Measurements from ENCODE around the gene GINS2.
A peak's percentile ranks its signal among the peaks of the same experiment; 100 is the strongest.

Gene GINS2

DNA sequence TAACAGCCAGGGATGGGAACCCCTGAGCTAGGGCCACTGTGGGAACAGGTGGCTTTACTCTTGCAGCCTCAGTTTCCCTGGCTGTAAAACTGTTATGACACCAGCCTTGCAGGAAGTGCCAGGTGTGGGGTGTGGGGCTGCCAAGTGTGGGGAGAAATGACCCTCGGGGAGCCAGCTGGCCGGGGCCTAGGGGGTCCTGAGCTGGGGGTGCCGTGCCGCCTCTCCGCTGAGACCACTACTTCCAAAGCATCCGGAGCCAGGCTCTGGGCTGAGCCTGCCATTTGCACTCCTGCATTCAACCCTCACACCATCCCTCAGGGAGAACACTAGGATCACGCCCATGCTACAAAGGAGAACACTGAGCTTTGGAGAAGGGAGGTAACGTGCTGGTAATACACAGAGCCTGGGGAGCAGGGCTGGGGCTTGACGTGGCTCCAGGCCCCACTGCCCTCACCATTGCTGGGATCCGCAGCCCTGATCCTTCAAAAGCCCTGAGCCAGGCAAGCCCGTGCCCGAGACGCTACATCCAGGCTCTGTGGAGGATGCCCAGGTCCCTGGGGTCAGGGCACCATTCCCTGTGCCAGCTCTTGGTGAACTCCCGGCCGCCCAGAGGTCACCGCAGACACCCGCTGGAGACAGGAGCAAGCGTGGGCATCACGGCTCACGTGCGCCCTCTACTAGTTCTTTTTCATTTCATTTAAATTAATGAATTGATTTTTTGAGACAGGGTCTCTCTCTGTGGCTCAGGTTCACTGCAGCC is 28.8 kb upstream of the GINS2 start:
- peak; percentile 47 for DNase-seq (ENCODE audit: low read depth)
- no peak overlapping the region for H3K4me3 ChIP-seq (ENCODE audit: low read length)
- TF ChIP-seq CTCF (conservative IDR thresholded peaks at IDR 0.05; ENCODE audit: low read length): peak; percentile 63

GRCh38 chr16:85716680-85717038 is 27.9 kb upstream of the GINS2 start:
- no peak for DNase-seq (ENCODE audit: low read depth)
- no peak overlapping the region for H3K4me3 ChIP-seq (ENCODE audit: low read length)
- TF ChIP-seq CTCF (conservative IDR thresholded peaks at IDR 0.05; ENCODE audit: low read length): no peak

DNA sequence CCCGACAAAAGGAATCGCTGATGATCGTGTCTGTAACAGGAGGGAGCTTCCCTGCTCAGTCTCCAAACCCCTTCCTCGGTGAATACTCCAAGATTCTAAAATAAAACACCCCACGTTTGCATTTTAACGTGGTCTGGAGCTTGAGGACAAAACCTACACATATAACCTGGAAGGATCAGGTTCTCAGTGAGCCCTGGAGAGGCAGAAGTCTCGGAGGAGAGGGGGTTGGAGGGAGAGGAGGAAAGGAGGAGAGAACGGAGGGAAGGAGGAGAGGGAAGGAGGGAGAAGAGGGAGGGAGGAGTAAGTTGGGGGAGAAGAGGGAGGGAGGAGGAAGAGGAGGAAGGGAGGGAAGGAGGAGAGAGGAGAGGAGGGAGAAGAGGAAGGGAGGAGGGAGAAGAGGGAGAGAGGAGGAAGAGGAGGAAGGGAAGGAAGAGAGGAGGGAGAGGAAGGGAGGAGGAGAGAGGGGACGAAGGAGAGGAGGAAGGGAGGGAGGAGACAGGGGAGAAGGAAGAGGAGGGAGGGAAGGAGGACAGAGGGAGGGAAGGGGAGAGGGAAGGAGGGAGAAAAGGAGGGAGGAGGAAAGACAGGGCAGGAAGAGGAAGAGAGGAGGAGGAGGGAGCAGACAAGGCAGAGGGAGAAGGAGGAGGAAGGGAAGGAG is 27.4 kb upstream of the GINS2 start:
- TF ChIP-seq CTCF (conservative IDR thresholded peaks at IDR 0.05; ENCODE audit: low read length): no peak
- no peak for DNase-seq (ENCODE audit: low read depth)
- no peak overlapping the region for H3K4me3 ChIP-seq (ENCODE audit: low read length)

DNA sequence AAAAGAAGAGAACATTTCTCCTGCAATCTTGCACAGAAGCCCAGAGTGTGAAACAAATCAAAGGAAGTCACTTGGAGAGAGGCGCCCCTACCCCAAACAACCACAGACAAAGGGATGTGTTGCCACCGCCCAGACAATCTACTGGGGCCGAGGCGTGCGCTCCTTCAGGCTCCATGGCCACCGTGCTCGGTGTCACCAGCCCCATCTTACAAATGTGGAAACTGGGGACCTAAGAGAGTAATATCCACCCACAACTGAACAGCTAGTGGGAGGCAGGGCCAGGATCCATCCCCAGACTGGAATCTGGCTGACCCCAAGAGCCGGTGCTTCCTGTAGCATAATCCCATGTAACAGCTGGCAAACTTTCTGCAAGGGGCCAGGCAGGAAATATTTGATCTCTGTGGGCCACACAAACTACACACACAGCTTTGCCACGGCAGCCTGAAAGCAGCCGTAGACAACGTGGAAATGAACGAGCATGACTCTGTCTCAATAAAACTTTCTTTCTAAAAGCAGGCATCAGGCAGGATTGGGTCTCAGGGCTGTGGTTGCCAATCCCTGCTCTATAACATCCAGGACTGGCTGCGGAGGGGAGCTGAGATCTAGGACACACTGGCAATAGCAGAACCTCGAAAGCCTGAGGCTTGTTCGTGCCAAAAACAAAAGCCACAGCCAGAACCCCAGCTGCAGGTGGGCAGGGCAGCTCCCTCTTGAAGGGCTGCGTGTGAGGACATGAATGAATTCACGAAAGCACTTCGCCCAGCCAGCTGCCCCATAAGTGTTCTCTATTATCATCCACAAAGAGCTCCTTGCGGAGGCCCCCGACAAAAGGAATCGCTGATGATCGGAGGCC is 26.6 kb upstream of the GINS2 start:
- no peak for TF ChIP-seq CTCF (conservative IDR thresholded peaks at IDR 0.05; ENCODE audit: low read length)
- H3K4me3 ChIP-seq (ENCODE audit: low read length): no peak overlapping the region
- DNase-seq (ENCODE audit: low read depth): no peak

DNA sequence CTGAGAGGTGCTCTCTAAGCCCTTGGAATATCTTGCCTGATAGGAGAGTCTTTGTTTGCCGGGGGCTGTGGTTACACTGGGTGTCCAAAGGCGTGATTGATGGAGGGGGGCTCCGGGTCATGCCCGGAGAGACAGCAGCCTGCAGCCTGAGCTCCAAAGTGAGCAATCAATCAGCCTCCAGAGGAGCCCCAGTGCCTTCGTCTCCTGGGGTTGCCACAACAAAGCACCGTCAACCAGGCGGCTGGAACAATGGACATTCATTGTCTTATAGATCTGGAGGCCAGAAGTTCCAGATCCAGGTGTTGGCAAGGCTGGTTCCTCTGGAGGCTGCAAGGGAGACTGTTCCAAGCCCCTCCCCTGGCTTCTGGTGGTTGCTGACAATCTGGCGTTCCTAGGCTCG is 24.0 kb upstream of the GINS2 start:
- H3K4me3 ChIP-seq (ENCODE audit: low read length): no peak overlapping the region
- DNase-seq (ENCODE audit: low read depth): no peak
- no peak for TF ChIP-seq CTCF (conservative IDR thresholded peaks at IDR 0.05; ENCODE audit: low read length)

DNA sequence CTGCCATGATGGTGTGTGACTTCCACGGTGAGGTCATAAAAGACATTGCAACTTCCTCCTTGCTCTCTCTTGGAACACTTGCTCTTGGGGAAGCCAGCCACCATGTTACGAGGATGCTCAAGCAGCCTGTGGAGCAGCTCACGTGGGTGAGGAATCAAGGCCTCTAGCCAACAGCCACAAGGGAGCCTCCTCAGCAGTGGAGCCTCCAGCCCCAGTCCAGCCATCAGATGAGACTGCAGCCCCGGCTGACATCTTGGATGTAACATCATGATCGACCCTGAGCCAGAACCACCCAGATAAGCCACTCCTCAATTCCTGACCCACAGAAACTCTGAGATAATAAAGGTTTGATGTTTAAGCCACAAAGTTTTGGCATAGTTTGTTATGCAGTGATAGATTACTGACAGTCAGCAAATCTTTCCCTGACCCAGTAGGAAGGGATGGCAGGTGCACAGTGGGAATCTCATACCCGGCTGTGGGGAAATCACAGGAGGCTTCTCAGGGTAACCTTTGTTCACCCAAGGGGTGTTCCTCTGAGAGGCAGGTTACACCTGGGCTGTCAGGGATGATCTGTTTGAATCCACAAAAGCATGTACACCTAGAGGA is 23.3 kb upstream of the GINS2 start:
- no peak for TF ChIP-seq CTCF (conservative IDR thresholded peaks at IDR 0.05; ENCODE audit: low read length)
- DNase-seq (ENCODE audit: low read depth): no peak
- H3K4me3 ChIP-seq (ENCODE audit: low read length): no peak overlapping the region
